ENCODE results near the gene COG6.

Gene COG6

GRCh38 chr13:39783051-39783450 lies 127.6 kb downstream of the COG6 start:
- Histone ChIP-seq H3K36me3 (ENCODE audit: control insufficient read depth in 2 of 2, insufficient read depth in 2 of 2, low read length in 2 of 2) (no peaks in the 10 kb centered on the region), H3K27ac (ENCODE audit: low read length) (no peak overlapping the region), H3K9me3 (ENCODE audit: control insufficient read depth in 2 of 2, low read length in 2 of 2) (peaks cover 0 to 4% of the 10 kb centered on the region in 2 donors), H3K4me1 (ENCODE audit: control insufficient read depth, insufficient read depth, low read length) (no peaks in the 10 kb centered on the region), H3K4me3 (ENCODE audit: low read length in 2 of 2) (no peak overlapping the region), H3K27me3 (ENCODE audit: control insufficient read depth in 1 of 2, insufficient read depth in 2 of 2, low read length in 2 of 2) (no peaks in the 10 kb centered on the region), H3K9ac (ENCODE audit: low read length in 2 of 2) (no peak overlapping the region)

- Histone ChIP-seq H3K27ac (ENCODE audit: low read length) (no peak overlapping the region), H3K9me3 (ENCODE audit: control insufficient read depth in 2 of 2, low read length in 2 of 2) (no peaks in the 10 kb centered on the region), H3K4me1 (ENCODE audit: control insufficient read depth, insufficient read depth, low read length) (no peaks in the 10 kb centered on the region), H3K9ac (ENCODE audit: low read length in 2 of 2) (no peak overlapping the region), H3K27me3 (ENCODE audit: control insufficient read depth in 1 of 2, insufficient read depth in 2 of 2, low read length in 2 of 2) (no peaks in the 10 kb centered on the region), H3K36me3 (ENCODE audit: control insufficient read depth in 2 of 2, insufficient read depth in 2 of 2, low read length in 2 of 2) (no peaks in the 10 kb centered on the region), H3K4me3 (ENCODE audit: low read length in 2 of 2) (no peak overlapping the region)
Measured at GRCh38 chr13:39784347-39784746, 128.9 kb downstream of the COG6 start.

- no peak overlapping the region for H3K27ac ChIP-seq (ENCODE audit: low read length)
Measured at GRCh38 chr13:39786091-39786490, 130.6 kb downstream of the COG6 start.

GRCh38 chr13:39787086-39787487 lies 131.6 kb downstream of the COG6 start:
- Histone ChIP-seq H3K4me3 (ENCODE audit: low read length in 2 of 2) (no peak overlapping the region), H3K4me1 (ENCODE audit: control insufficient read depth, insufficient read depth, low read length) (no peaks in the 10 kb centered on the region), H3K27ac (ENCODE audit: low read length) (no peak overlapping the region), H3K9ac (ENCODE audit: low read length in 2 of 2) (no peak overlapping the region), H3K36me3 (ENCODE audit: control insufficient read depth in 2 of 2, insufficient read depth in 2 of 2, low read length in 2 of 2) (no peaks in the 10 kb centered on the region), H3K27me3 (ENCODE audit: control insufficient read depth in 1 of 2, insufficient read depth in 2 of 2, low read length in 2 of 2) (no peaks in the 10 kb centered on the region), H3K9me3 (ENCODE audit: control insufficient read depth in 2 of 2, low read length in 2 of 2) (no peaks in the 10 kb centered on the region)

More at GRCh38 chr13:39786091-39786490, 130.6 kb downstream of the COG6 start:
- no peaks in the 10 kb centered on the region for H3K27me3 ChIP-seq (ENCODE audit: control insufficient read depth in 1 of 2, insufficient read depth in 2 of 2, low read length in 2 of 2)
- no peaks in the 10 kb centered on the region for H3K4me1 ChIP-seq (ENCODE audit: control insufficient read depth, insufficient read depth, low read length)
- H3K9ac ChIP-seq (ENCODE audit: low read length in 2 of 2), result no peak overlapping the region
- H3K36me3 ChIP-seq (ENCODE audit: control insufficient read depth in 2 of 2, insufficient read depth in 2 of 2, low read length in 2 of 2), result no peaks in the 10 kb centered on the region
- H3K4me3 ChIP-seq (ENCODE audit: low read length in 2 of 2), result no peak overlapping the region
- H3K9me3 ChIP-seq (ENCODE audit: control insufficient read depth in 2 of 2, low read length in 2 of 2), result no peaks in the 10 kb centered on the region

GRCh38 chr13:39788102-39788501 lies 132.6 kb downstream of the COG6 start:
- Histone ChIP-seq H3K4me1 (ENCODE audit: control insufficient read depth, insufficient read depth, low read length) (no peaks in the 10 kb centered on the region), H3K27me3 (ENCODE audit: control insufficient read depth in 1 of 2, insufficient read depth in 2 of 2, low read length in 2 of 2) (no peaks in the 10 kb centered on the region), H3K4me3 (ENCODE audit: low read length in 2 of 2) (no peak overlapping the region), H3K36me3 (ENCODE audit: control insufficient read depth in 2 of 2, insufficient read depth in 2 of 2, low read length in 2 of 2) (no peaks in the 10 kb centered on the region), H3K9me3 (ENCODE audit: control insufficient read depth in 2 of 2, low read length in 2 of 2) (no peaks in the 10 kb centered on the region), H3K9ac (ENCODE audit: low read length in 2 of 2) (no peak overlapping the region), H3K27ac (ENCODE audit: low read length) (no peak overlapping the region)

- no peaks in the 10 kb centered on the region for H3K4me1 ChIP-seq (ENCODE audit: control insufficient read depth, insufficient read depth, low read length)
- H3K27me3 ChIP-seq (ENCODE audit: control insufficient read depth in 1 of 2, insufficient read depth in 2 of 2, low read length in 2 of 2), result no peaks in the 10 kb centered on the region
Measured at GRCh38 chr13:39789451-39789850, 134.0 kb downstream of the COG6 start.

More at GRCh38 chr13:39789451-39789850, 134.0 kb downstream of the COG6 start:
- Histone ChIP-seq H3K27ac (ENCODE audit: low read length) (no peak overlapping the region), H3K9ac (ENCODE audit: low read length in 2 of 2) (no peak overlapping the region), H3K4me3 (ENCODE audit: low read length in 2 of 2) (no peak overlapping the region), H3K9me3 (ENCODE audit: control insufficient read depth in 2 of 2, low read length in 2 of 2) (no peaks in the 10 kb centered on the region), H3K36me3 (ENCODE audit: control insufficient read depth in 2 of 2, insufficient read depth in 2 of 2, low read length in 2 of 2) (no peaks in the 10 kb centered on the region)

Data from stomach smooth muscle (tissue), 2 donors.